OCI-LY7 (cell line): ENCODE measurements around the gene TREM2.

Source experiments
- EZH2phosphoT487 ChIP-seq: fragments of 200-600 bp; sonication (generic); IDR thresholded peaks from 2 replicates; pipeline ENCODE4 v1.6.1; 2018; ENCODE audit warnings: low read depth, borderline replicate concordance, mild to moderate bottlenecking, mixed run types, antibody characterized with exemption, low read length, moderate library complexity, mixed read lengths
- TF ChIP-seq, protein P1 (sequence below): fragments of 200-600 bp; sonication (generic); conservative IDR thresholded peaks from 2 replicates; pipeline ENCODE4 v1.5.1; 2014; ENCODE audit warnings: mild to moderate bottlenecking, antibody characterized with exemption, low read length, moderate library complexity, mixed read lengths

DNA sequence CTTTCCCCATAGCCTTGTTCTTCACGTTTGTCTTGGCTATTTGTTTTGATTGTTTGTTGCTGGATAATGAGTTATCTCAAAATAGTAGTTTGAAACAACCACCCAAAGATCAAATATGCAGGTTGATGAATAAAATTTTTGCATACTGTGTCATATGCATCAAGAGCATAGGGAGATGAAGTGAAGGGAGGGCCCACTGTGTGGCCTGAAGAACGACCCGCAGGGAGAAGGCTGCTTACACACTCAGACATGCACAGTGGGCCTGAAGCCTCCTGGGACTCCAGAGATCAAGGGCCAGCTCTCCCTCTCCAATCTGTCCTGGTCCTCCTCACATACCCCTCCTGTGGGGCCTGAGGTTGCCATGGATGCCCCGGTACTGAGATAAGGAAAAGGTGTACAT is 16.2 kb upstream of the TREM2 start:
- TF ChIP-seq, protein P1, sequence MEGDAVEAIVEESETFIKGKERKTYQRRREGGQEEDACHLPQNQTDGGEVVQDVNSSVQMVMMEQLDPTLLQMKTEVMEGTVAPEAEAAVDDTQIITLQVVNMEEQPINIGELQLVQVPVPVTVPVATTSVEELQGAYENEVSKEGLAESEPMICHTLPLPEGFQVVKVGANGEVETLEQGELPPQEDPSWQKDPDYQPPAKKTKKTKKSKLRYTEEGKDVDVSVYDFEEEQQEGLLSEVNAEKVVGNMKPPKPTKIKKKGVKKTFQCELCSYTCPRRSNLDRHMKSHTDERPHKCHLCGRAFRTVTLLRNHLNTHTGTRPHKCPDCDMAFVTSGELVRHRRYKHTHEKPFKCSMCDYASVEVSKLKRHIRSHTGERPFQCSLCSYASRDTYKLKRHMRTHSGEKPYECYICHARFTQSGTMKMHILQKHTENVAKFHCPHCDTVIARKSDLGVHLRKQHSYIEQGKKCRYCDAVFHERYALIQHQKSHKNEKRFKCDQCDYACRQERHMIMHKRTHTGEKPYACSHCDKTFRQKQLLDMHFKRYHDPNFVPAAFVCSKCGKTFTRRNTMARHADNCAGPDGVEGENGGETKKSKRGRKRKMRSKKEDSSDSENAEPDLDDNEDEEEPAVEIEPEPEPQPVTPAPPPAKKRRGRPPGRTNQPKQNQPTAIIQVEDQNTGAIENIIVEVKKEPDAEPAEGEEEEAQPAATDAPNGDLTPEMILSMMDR, result no peak
- no peak for TF ChIP-seq EZH2phosphoT487
